Liver (tissue), 9 donors: Measurements from ENCODE around the gene KRT1. TPM values are rescaled to one million over a fixed set of nuclear protein-coding genes. Genes with fewer than 3 reads are reported as not detected.

Experiments
- DNase-seq: peaks from one replicate; pipeline ENCODE4 v3.0.0-alpha.2; 2017; ENCODE audit warnings: low spot score
- H3K27ac ChIP-seq, 2 donors: one replicate each; pipeline ENCODE4 v1.7.0; 2013; ENCODE audit warnings: inconsistent platforms in 2 of 2, low read length in 2 of 2, control low read depth in 1 of 2, low read depth in 1 of 2, mild to moderate bottlenecking in 1 of 2
- H3K27me3 ChIP-seq, 4 donors: one replicate each; pipeline versions ENCODE4 v1.6.1 to v1.7.0; 2013; ENCODE audit warnings: low read length in 3 of 4, inconsistent platforms in 1 of 4, mild to moderate bottlenecking in 1 of 4, moderate library complexity in 1 of 4; ENCODE audit not compliant: control insufficient read depth in 4 of 4, insufficient read depth in 4 of 4
- H3K36me3 ChIP-seq, 4 donors: one replicate each; pipeline versions ENCODE4 v1.6.1 to v1.7.0; 2013; ENCODE audit warnings: low read length in 3 of 4, mild to moderate bottlenecking in 3 of 4, low read depth in 1 of 4, moderate library complexity in 1 of 4; ENCODE audit not compliant: control insufficient read depth in 4 of 4, insufficient read depth in 3 of 4
- H3K4me1 ChIP-seq, 4 donors: one replicate each; pipeline versions ENCODE4 v1.6.1 to v1.7.0; 2013; ENCODE audit warnings: low read length in 3 of 4, mild to moderate bottlenecking in 3 of 4, moderate library complexity in 1 of 4; ENCODE audit not compliant: control insufficient read depth in 4 of 4, insufficient read depth in 4 of 4
- H3K4me3 ChIP-seq, 3 donors: one replicate each; pipeline versions ENCODE4 v1.6.1 to v1.7.0; 2013; ENCODE audit warnings: low read length in 3 of 3, control low read depth in 1 of 3, low read depth in 1 of 3, mild to moderate bottlenecking in 1 of 3
- H3K9ac ChIP-seq, 2 donors: one replicate each; pipeline ENCODE4 v1.7.0; 2013; ENCODE audit warnings: low read length in 2 of 2, mild to moderate bottlenecking in 2 of 2, moderate library complexity in 2 of 2, control low read depth in 1 of 2, low read depth in 1 of 2
- H3K9me3 ChIP-seq, 4 donors: one replicate each; pipeline versions ENCODE4 v1.6.1 to v1.7.0; 2013; ENCODE audit warnings: low read length in 3 of 4; ENCODE audit not compliant: control insufficient read depth in 4 of 4
- ATF3 ChIP-seq: IDR thresholded peaks from 2 replicates; pipeline ENCODE4 v1.6.1; 2016; ENCODE audit warnings: antibody characterized with exemption
- EGR1 ChIP-seq, 2 donors: IDR thresholded peaks; 2 replicates each; pipeline ENCODE4 v1.6.1; 2016 to 2018; ENCODE audit warnings: antibody characterized with exemption in 2 of 2, low read depth in 2 of 2
- FOXA1 ChIP-seq: IDR thresholded peaks from 2 replicates; pipeline ENCODE4 v1.6.1; 2016; ENCODE audit warnings: antibody characterized with exemption
- FOXA2 ChIP-seq: IDR thresholded peaks from 2 replicates; pipeline ENCODE4 v1.6.1; 2016; ENCODE audit warnings: antibody characterized with exemption
- GABPA ChIP-seq, 2 donors: IDR thresholded peaks in 1 of 2; conservative IDR thresholded peaks in 1 of 2; 2 replicates each; pipeline ENCODE4 v1.6.1; 2016; ENCODE audit warnings: antibody characterized with exemption in 2 of 2, mild to moderate bottlenecking in 1 of 2, moderate library complexity in 1 of 2
- HNF4G ChIP-seq: IDR thresholded peaks from 2 replicates; pipeline ENCODE4 v1.6.1; 2016; ENCODE audit warnings: antibody characterized with exemption
- MAX ChIP-seq: IDR thresholded peaks from 2 replicates; pipeline ENCODE4 v1.6.1; 2016; ENCODE audit warnings: antibody characterized with exemption
- NR2F2 ChIP-seq: IDR thresholded peaks from 2 replicates; pipeline ENCODE4 v1.6.1; 2016; ENCODE audit warnings: antibody characterized with exemption
- RAD21 ChIP-seq, 2 donors: IDR thresholded peaks; 2 replicates each; pipeline ENCODE4 v1.6.1; 2016; ENCODE audit warnings: antibody characterized with exemption in 2 of 2, mild to moderate bottlenecking in 2 of 2
- REST ChIP-seq: IDR thresholded peaks from 2 replicates; pipeline ENCODE4 v1.6.1; 2016; ENCODE audit warnings: antibody characterized with exemption, mild to moderate bottlenecking
- RXRA ChIP-seq, 2 donors: IDR thresholded peaks; 2 replicates each; pipeline ENCODE4 v1.6.1; 2017 to 2018; ENCODE audit warnings: antibody characterized with exemption in 2 of 2, mild to moderate bottlenecking in 1 of 2
- SP1 ChIP-seq: IDR thresholded peaks from 2 replicates; pipeline ENCODE4 v1.6.1; 2018; ENCODE audit warnings: antibody characterized with exemption, mild to moderate bottlenecking
- TAF1 ChIP-seq: conservative IDR thresholded peaks from 2 replicates; pipeline ENCODE4 v1.6.1; 2016; ENCODE audit warnings: antibody characterized with exemption, mild to moderate bottlenecking
- YY1 ChIP-seq: IDR thresholded peaks from 2 replicates; pipeline ENCODE4 v1.6.1; 2016; ENCODE audit warnings: antibody characterized with exemption, mild to moderate bottlenecking
- ZBTB33 ChIP-seq: IDR thresholded peaks from 2 replicates; pipeline ENCODE4 v1.6.1; 2016; ENCODE audit warnings: antibody characterized with exemption
- WGBS: extraction: QIAGEN DNeasy Blood & Tissue Kit; methylation state at CpG from one replicate; pipeline ENCODE4 v1.1.7; 2013; 5-methylcytosine and 5-hydroxymethylcytosine counted together
- polyA plus RNA-seq, 2 donors: library from polyadenylated mRNA; stranded (reverse) in 1 of 2; unstranded in 1 of 2; fragments of 200-250 nt in 1 of 2; fragments of >200 nt in 1 of 2; fragmentation: Nextera tagmentation in 1 of 2; extraction: Ambion mirVana in 1 of 2; gene quantifications; one replicate each; pipeline versions ENCODE4 v1.2.1 to v1.2.3, GENCODE V29; 2013 to 2015
- total RNA-seq, 2 donors: library from RNA; depleted of rRNA; stranded (reverse); fragments of >200 nt; gene quantifications; one replicate each; pipeline ENCODE4 v1.2.3, GENCODE V29; 2014
- donor health status: healthy.
- donor health status: healthy.
- donor health status: healthy.
- donor health status: healthy.
- donor health status: healthy.

Gene KRT1
- total and polyA plus RNA-seq, 4 donors: 0.14 to 2.7 TPM; not detected in 2

GRCh38 chr12:52686063-52686462 is 5.9 kb upstream of the KRT1 start:
- Histone ChIP-seq H3K27me3 (peaks cover 0 to 10% (median 3%) of the 10 kb centered on the region in 4 donors), H3K36me3 (no peaks in the 10 kb centered on the region)

GRCh38 chr12:52685406-52685890 is 5.2 kb upstream of the KRT1 start:
- no peak overlapping the region for H3K9ac ChIP-seq
- no peak overlapping the region for H3K27ac ChIP-seq
- H3K4me1 ChIP-seq: no peaks in the 10 kb centered on the region
- 59% methylated on average over 6 of the region's 6 CpGs for WGBS
- no peaks in the 10 kb centered on the region for H3K36me3 ChIP-seq
- no peak for DNase-seq
- no peak overlapping the region for H3K4me3 ChIP-seq
- TF ChIP-seq REST (no peak), TAF1 (no peak), MAX (no peak), ATF3 (no peak)
- H3K9me3 ChIP-seq: no peaks in the 10 kb centered on the region
- peaks cover 0 to 8% (median 3%) of the 10 kb centered on the region in 4 donors for H3K27me3 ChIP-seq

More at GRCh38 chr12:52686063-52686462, 5.9 kb upstream of the KRT1 start:
- H3K9me3 ChIP-seq: no peaks in the 10 kb centered on the region
- DNase-seq: no peak
- no peak overlapping the region for H3K27ac ChIP-seq
- H3K9ac ChIP-seq: no peak overlapping the region
- H3K4me1 ChIP-seq: peaks cover 0 to 3% (median 2%) of the 10 kb centered on the region in 4 donors
- no peak overlapping the region for H3K4me3 ChIP-seq
- no peak for TF ChIP-seq HNF4G
- 64% methylated on average over 3 of the region's 3 CpGs for WGBS

GRCh38 chr12:52684431-52684830 is 4.2 kb upstream of the KRT1 start:
- Histone ChIP-seq H3K27ac (no peak overlapping the region), H3K9me3 (no peaks in the 10 kb centered on the region), H3K4me3 (no peak overlapping the region), H3K9ac (no peak overlapping the region), H3K36me3 (no peaks in the 10 kb centered on the region), H3K4me1 (no peaks in the 10 kb centered on the region), H3K27me3 (peaks cover 0 to 8% (median 3%) of the 10 kb centered on the region in 4 donors)
- WGBS: 66% methylated on average over 2 of the region's 2 CpGs
- DNase-seq: no peak
- TF ChIP-seq REST (no peak), ATF3 (no peak), SP1 (no peak), YY1 (no peak), EGR1 (IDR thresholded peaks at IDR 0.05; ENCODE audit: low read depth in 2 of 2) (no peak), RAD21 (IDR thresholded peaks at IDR 0.05) (no peak), NR2F2 (no peak), RXRA (IDR thresholded peaks at IDR 0.05) (no peak), HNF4G (no peak), ZBTB33 (no peak), FOXA2 (no peak), TAF1 (no peak), GABPA (IDR thresholded peaks at IDR 0.05 in 1 of 2, conservative IDR thresholded peaks at IDR 0.05 in 1 of 2) (no peak), MAX (no peak), FOXA1 (no peak)
